A673 (cell line): ENCODE data around the gene APOA4. TPM values are rescaled to one million over a fixed set of nuclear protein-coding genes. Genes with fewer than 3 reads are reported as not detected.

Source experiments
- BruUV-seq: library from RNA; stranded (reverse); fragments of 400-500 nt; replicated peaks from 2 replicates; lab custom pipeline; 2021; lab: Mats Ljungman, UMichigan
- CTCF ChIA-PET: fragments of 300-600 bp; sonication (Branson Sonifier 250); formaldehyde crosslinking; loops from one replicate; lab custom pipeline; 2022; ENCODE audit warnings: antibody characterized with exemption; lab: Charles Lee
- POLR2A ChIA-PET: fragments of 300-600 bp; sonication (Branson Sonifier 250); formaldehyde crosslinking; loops from one replicate; lab custom pipeline; 2022; ENCODE audit warnings: antibody characterized with exemption; ENCODE audit not compliant: low non-redundant PET; lab: Charles Lee
- DNase-seq: peaks from one replicate; pipeline ENCODE4 v3.0.0-alpha.2; 2015; ENCODE audit warnings: low spot score
- H3K27ac ChIP-seq: fragments of 200-600 bp; sonication (generic); 2 replicates; pipeline ENCODE4 v1.5.1; 2016; ENCODE audit warnings: mixed run types, low read depth, mild to moderate bottlenecking, mixed read lengths, antibody characterized with exemption, low read length; ENCODE audit not compliant: poor library complexity, severe bottlenecking
- H3K27me3 ChIP-seq: fragments of 200-600 bp; sonication (generic); replicated peaks from 2 replicates; pipeline ENCODE4 v1.6.1; 2017; ENCODE audit warnings: mixed run types, low read depth, mild to moderate bottlenecking, mixed read lengths, antibody characterized with exemption, low read length; ENCODE audit not compliant: insufficient read depth, poor library complexity
- H3K36me3 ChIP-seq: fragments of 200-600 bp; sonication (generic); 2 replicates; pipeline ENCODE4 v1.6.1; 2016; ENCODE audit warnings: mixed run types, mild to moderate bottlenecking, mixed read lengths, antibody characterized with exemption, low read length; ENCODE audit not compliant: insufficient read depth, poor library complexity, severe bottlenecking
- H3K4me1 ChIP-seq: fragments of 200-600 bp; sonication (generic); 2 replicates; pipeline ENCODE4 v1.6.1; 2017; ENCODE audit warnings: mixed run types, mild to moderate bottlenecking, mixed read lengths, antibody characterized with exemption, low read length; ENCODE audit not compliant: insufficient read depth, poor library complexity, severe bottlenecking
- H3K4me3 ChIP-seq: fragments of 200-600 bp; sonication (generic); 2 replicates; pipeline ENCODE4 v1.5.1; 2016; ENCODE audit warnings: low read depth, mixed run types, mild to moderate bottlenecking, mixed read lengths, low read length; ENCODE audit not compliant: poor library complexity, severe bottlenecking
- H3K9me3 ChIP-seq: fragments of 200-600 bp; sonication (generic); 2 replicates; pipeline ENCODE4 v1.6.1; 2016; ENCODE audit warnings: mixed run types, low read depth, mild to moderate bottlenecking, mixed read lengths, antibody characterized with exemption, low read length; ENCODE audit not compliant: poor library complexity, severe bottlenecking
- EZH2 ChIP-seq: fragments of 200-600 bp; sonication (generic); IDR thresholded peaks from 2 replicates; pipeline ENCODE4 v1.6.1; 2017; ENCODE audit warnings: borderline replicate concordance, low read depth, mild to moderate bottlenecking, mixed read lengths, antibody characterized with exemption, low read length; ENCODE audit not compliant: poor library complexity, severe bottlenecking
- intact Hi-C: fragments of 100-400 bp; cut with micrococcal nuclease; formaldehyde crosslinking; loops from one replicate; pipeline ENCODE4 v1.10.0; 2022; ENCODE audit not compliant: unreplicated experiment
- total RNA-seq: library from RNA; stranded (reverse); gene quantifications from 2 replicates; pipeline ENCODE4 v1.2.3, GENCODE V29; 2021
- TF ChIP-seq, protein P1 (sequence below): fragments of 300-800, 200-600 bp; sonication (generic); conservative IDR thresholded peaks from 2 replicates; pipeline ENCODE4 v1.5.1; 2017; ENCODE audit warnings: low read depth, mild to moderate bottlenecking, antibody characterized with exemption, low read length, moderate library complexity, mixed read lengths

The APOA4 gene
- total RNA-seq, 1 experiment from 2014 or later, result not detected

DNA sequence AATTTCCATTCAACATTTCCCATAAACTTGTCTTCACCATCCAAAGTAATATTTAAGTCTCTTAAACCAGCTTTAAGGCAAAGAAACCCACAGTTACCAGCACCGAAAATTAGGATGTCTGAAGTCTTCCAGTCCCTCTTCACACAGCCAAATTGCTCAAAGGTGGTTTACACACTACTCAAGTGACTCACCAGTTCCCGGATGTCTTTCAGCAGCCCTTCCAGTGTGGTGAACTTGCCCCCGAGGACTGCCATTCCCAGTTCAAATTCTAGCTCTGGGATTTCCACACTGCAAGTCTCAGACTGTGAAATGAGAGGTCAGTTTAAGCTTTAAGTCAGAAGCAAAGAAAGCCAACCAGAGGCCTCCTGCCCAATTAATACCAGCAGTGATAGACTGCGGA is 40.4 kb downstream of the APOA4 start:
- TF ChIP-seq, protein P1, sequence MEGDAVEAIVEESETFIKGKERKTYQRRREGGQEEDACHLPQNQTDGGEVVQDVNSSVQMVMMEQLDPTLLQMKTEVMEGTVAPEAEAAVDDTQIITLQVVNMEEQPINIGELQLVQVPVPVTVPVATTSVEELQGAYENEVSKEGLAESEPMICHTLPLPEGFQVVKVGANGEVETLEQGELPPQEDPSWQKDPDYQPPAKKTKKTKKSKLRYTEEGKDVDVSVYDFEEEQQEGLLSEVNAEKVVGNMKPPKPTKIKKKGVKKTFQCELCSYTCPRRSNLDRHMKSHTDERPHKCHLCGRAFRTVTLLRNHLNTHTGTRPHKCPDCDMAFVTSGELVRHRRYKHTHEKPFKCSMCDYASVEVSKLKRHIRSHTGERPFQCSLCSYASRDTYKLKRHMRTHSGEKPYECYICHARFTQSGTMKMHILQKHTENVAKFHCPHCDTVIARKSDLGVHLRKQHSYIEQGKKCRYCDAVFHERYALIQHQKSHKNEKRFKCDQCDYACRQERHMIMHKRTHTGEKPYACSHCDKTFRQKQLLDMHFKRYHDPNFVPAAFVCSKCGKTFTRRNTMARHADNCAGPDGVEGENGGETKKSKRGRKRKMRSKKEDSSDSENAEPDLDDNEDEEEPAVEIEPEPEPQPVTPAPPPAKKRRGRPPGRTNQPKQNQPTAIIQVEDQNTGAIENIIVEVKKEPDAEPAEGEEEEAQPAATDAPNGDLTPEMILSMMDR, result no peak
- no peak for TF ChIP-seq EZH2
- no peak for DNase-seq
- H3K4me1 ChIP-seq, result no peaks in the 10 kb centered on the region
- no peaks in the 10 kb centered on the region for H3K9me3 ChIP-seq
- intact Hi-C loops, result no loop called here
- H3K27ac ChIP-seq, result no peak overlapping the region
- no peak overlapping the region for H3K4me3 ChIP-seq
- H3K36me3 ChIP-seq, result peaks cover 84% of the 10 kb centered on the region
- BruUV-seq, result no TSS peak
- ChIA-PET POLR2A (no interaction called here), CTCF (no interaction called here)
- H3K27me3 ChIP-seq, result no peaks in the 10 kb centered on the region

DNA sequence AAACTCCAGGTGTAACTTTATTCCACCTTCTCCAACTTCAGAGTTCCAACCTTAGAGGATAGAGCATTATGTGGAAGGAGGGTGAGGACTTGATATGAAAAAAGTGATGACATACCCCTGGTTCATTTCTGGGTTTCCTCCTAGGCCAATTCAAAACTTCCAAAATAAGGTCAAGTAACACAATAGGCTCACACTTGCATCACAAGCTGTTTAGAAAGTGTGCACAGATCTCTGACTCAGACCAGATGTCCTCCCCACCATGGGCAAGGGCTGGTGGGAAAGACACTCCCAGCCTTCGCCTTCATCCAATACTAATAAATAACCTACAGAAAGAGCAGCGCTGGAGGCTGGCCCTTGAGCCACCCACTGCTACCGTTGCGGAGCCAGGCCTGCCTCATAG is 44.5 kb downstream of the APOA4 start:
- BruUV-seq, result no TSS peak
- no peak for DNase-seq
- TF ChIP-seq, protein P1, result no peak
- no peak for TF ChIP-seq EZH2
- intact Hi-C loops, result no loop called here
- Histone ChIP-seq H3K27me3 (no peaks in the 10 kb centered on the region), H3K36me3 (peaks cover 57% of the 10 kb centered on the region), H3K9me3 (no peaks in the 10 kb centered on the region), H3K27ac (no peak overlapping the region), H3K4me3 (no peak overlapping the region), H3K4me1 (peaks cover 8% of the 10 kb centered on the region)
- POLR2A ChIA-PET, result no interaction called here
- CTCF ChIA-PET, result no interaction called here

DNA sequence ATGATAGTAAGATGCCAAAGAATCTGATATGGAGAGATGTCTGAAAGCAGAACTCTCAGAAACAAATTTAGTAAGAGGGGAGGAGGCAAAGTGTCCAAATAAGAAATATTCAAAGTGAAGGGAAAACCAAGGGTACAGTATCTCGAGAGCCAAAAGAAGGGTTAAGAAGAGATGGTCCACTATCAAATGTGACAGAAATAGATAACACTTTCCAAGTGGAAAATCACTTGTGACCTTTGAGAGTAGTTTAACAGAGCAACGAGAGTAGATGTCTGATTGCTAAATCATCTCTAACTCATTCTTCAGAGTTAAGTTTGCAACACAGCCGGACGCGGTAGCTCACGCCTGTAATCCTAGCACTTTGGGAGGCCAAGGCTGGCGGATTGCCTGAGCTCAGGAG is 46.0 kb downstream of the APOA4 start:
- ChIA-PET CTCF (no interaction called here), POLR2A (no interaction called here)
- Histone ChIP-seq H3K27ac (no peak overlapping the region), H3K4me3 (no peak overlapping the region), H3K4me1 (peaks cover 9% of the 10 kb centered on the region), H3K36me3 (peaks cover 42% of the 10 kb centered on the region), H3K27me3 (no peaks in the 10 kb centered on the region), H3K9me3 (no peaks in the 10 kb centered on the region)
- intact Hi-C loops, result no loop called here
- BruUV-seq, result no TSS peak
- no peak for DNase-seq
- no peak for TF ChIP-seq EZH2
- TF ChIP-seq, protein P1, result no peak
